ENCODE data around the gene KDM2B.

DNA sequence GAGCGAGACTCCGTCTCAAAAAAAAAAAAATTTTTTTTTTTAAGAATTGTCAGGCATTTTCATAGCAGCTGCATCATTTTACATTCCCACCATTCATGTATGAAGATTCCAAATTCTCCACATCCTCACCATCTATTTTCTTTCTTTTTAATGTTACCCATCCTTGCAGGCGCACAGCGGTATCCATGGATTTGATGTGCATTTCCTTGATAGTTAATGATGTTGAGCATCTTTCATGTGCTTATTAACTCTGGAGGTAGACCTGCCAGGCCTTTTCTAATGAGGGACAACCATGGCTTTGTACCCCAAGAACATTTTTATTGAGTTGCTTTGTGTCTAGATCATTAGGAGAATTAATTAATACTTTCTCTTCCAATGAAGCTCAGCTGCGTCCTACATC lies 182.5 kb downstream of the KDM2B start:
- TF ChIP-seq CTCF (IDR thresholded peaks at IDR 0.05; ENCODE audit: low read depth, low read length) (no peak), POLR2A (IDR thresholded peaks at IDR 0.05; ENCODE audit: extremely low read depth, insufficient read length) (no peak)

Measured in NB4 (cell line).